T-helper 1 cell treated with Interleukin-12 subunit alpha and Interleukin-12 subunit beta and Interleukin-4 antibody, amounts not matched to agents 30 μg/mL and 1 μg/mL, for 36 hours (primary cell): ENCODE results near the gene PLAC1.

Experiments used
- H3K27ac Mint-ChIP-seq: one replicate; pipeline ENCODE4 v1.8.0; 2021; ENCODE audit warnings: mild to moderate bottlenecking, mixed read lengths
- H3K27me3 Mint-ChIP-seq: one replicate; pipeline ENCODE4 v1.8.0; 2021; ENCODE audit warnings: low read depth, mixed read lengths
- H3K36me3 Mint-ChIP-seq: one replicate; pipeline ENCODE4 v1.8.0; 2021; ENCODE audit warnings: low read depth, mixed read lengths
- H3K4me1 Mint-ChIP-seq: one replicate; pipeline ENCODE4 v1.8.0; 2021; ENCODE audit warnings: low read depth, mixed read lengths
- H3K4me3 Mint-ChIP-seq: one replicate; pipeline ENCODE4 v1.8.0; 2021; ENCODE audit warnings: mild to moderate bottlenecking, moderate library complexity, mixed read lengths
- H3K9me3 Mint-ChIP-seq: one replicate; pipeline ENCODE4 v1.8.0; 2021; ENCODE audit warnings: mixed read lengths

Gene PLAC1, protein sequence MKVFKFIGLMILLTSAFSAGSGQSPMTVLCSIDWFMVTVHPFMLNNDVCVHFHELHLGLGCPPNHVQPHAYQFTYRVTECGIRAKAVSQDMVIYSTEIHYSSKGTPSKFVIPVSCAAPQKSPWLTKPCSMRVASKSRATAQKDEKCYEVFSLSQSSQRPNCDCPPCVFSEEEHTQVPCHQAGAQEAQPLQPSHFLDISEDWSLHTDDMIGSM

DNA sequence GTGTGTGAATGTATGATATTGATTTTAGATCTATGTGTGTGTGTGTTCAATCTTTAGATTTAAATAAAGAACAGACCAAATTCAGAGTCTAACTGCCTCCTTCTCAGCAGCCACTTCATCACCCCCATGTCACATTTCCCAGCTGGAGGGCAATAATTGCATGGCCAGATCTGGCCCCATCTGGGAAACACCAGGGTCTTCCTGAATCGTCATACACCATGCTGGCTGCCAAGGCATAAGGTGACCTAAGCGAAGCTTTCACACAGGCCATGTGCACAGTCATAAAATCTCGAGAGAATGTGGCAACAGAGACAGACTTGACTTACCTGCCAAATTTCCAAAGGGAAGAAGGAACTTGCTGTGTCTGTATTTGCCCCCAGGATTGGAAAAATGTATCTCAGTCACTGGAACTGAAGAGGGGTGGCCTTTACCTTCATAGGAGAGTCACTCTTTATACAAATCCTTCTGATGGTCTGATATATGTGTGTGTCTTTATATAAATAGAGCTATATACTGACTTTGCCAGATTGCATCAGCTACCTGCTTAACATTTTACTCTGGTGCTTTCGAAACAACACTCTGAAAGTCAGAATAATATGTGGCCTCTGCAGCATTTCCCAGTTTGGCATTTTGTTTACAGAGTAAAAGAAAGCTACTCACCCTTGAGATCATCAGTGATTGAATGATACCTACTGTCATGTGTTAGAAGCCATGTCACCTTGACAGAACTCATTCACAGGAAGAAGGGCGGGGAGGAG is at the start of gene PLAC1:
Gene PLAC1 (minus strand): TSS at position 470 of the 758 bp plus-strand sequence. CDS start 91,789 bp downstream, outside the sequence.
- Mint-ChIP-seq H3K4me1 (peaks cover 7% of the 10 kb centered on the region), H3K36me3 (no peaks in the 10 kb centered on the region), H3K27me3 (peaks cover 3% of the 10 kb centered on the region), H3K9me3 (no peaks in the 10 kb centered on the region), H3K27ac (no peak within 1 kb of the TSS), H3K4me3 (no peak within 1 kb of the TSS)

DNA sequence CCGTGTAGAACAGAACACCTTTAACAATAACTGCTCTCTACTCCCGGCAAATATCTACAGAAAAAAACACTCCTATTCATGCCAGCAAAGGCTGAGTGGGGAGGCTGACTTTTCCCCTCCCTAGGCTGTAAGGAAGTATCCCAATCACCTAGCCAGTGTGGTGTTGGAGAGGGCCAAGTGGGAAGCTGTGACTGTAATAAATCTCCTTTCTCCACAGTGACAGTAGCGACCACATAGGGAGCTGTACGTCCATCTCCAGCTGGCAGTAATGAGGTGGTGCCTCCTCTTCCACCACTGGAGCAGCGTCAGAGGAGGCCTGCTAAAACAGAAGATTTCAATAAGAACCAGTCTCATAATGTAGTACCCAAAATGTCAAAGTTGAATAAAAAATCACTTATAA is 47.9 kb upstream of the PLAC1 start:
- no peaks in the 10 kb centered on the region for H3K9me3 Mint-ChIP-seq
- no peaks in the 10 kb centered on the region for H3K4me1 Mint-ChIP-seq
- H3K27ac Mint-ChIP-seq, result no peak overlapping the region
- H3K4me3 Mint-ChIP-seq, result no peak overlapping the region
- H3K36me3 Mint-ChIP-seq, result no peaks in the 10 kb centered on the region
- H3K27me3 Mint-ChIP-seq, result no peaks in the 10 kb centered on the region

DNA sequence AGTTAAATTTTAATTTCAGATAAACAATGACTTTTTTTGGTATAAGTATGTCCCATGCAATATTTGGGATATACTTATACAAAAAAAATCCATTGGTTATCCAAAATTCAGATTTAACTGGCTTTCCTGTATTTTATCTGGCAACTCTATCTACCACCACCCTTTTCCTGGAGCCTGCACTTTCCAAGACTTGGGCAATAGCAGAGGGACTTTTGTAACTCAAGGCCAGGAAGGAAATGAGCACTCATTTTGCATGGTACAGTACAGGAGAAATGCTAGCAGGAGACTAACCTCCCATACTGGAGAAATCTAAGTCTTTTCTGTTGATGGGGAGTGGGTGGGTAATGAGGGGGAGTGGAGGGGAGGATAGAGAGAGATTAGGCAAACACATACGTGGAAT is 37.7 kb upstream of the PLAC1 start:
- Mint-ChIP-seq H3K4me1 (no peaks in the 10 kb centered on the region), H3K27me3 (no peaks in the 10 kb centered on the region), H3K9me3 (no peaks in the 10 kb centered on the region), H3K36me3 (no peaks in the 10 kb centered on the region), H3K4me3 (no peak overlapping the region), H3K27ac (no peak overlapping the region)

DNA sequence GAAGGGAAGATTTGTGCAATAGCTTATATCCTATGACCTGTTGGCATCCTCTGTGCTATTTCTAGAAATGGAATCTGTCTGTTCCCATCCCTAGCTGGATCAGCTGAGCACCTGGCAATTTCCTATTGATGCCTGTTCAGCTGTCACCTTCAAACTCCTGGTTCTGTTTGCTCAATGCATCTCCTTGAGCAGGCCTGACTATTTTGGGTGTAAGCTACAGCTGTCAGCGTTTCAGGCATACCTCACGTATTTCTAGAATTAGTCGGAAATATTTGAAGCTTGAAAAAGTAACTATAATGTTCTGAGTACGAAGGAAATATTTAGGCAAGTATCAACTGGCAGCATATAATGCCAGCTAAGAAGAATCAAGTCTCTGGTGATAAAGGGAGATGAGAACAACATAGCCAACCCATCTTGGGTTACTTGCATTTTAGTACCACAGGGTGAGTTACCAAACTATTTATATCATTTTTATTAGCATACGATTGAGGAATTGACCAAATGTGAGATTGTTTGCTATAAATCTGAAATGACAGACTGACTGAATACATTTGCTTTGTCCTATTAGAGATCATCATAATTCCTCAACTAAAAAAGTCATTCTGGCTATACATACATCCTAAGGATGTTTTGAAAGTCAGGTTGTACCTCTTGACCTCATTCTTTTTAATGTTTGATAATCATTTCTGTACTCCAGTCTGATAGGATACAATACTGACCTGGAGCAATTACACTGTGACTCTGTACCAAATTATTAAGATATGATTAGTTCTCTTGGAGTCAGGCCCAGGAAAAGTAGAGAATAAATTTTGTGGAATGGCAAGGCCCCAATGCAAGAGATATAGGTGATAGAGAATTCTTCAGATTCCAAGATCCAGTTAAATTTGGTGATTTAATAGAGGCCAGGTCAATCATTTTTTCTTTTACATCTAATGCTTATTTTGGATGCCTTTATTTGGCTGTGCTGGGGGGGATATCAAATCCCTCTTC is 36.4 kb upstream of the PLAC1 start:
- Mint-ChIP-seq H3K9me3 (no peaks in the 10 kb centered on the region), H3K27ac (no peak overlapping the region), H3K36me3 (no peaks in the 10 kb centered on the region), H3K27me3 (no peaks in the 10 kb centered on the region), H3K4me3 (no peak overlapping the region), H3K4me1 (no peaks in the 10 kb centered on the region)

DNA sequence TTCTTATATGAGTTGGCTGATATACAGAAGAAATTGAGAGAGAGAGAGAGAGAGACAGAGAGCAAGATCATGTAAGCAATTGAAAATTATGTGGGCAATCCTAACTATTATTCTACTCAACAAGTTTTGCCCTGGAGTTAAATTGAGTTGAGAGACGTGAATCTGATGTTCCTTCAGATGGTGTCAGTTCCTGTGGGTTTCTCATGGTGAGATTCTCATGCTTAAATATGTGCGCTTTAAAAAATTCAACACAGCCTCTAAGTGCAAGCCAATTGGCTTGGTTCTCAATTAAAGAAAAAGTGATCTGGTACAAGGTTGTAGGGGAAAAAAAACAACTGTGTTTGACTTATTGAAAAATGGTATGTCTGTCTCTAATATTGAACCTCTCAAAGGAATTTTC is 35.4 kb upstream of the PLAC1 start:
- Mint-ChIP-seq H3K4me3 (no peak overlapping the region), H3K27me3 (no peaks in the 10 kb centered on the region), H3K27ac (no peak overlapping the region), H3K9me3 (no peaks in the 10 kb centered on the region), H3K36me3 (no peaks in the 10 kb centered on the region), H3K4me1 (no peaks in the 10 kb centered on the region)

DNA sequence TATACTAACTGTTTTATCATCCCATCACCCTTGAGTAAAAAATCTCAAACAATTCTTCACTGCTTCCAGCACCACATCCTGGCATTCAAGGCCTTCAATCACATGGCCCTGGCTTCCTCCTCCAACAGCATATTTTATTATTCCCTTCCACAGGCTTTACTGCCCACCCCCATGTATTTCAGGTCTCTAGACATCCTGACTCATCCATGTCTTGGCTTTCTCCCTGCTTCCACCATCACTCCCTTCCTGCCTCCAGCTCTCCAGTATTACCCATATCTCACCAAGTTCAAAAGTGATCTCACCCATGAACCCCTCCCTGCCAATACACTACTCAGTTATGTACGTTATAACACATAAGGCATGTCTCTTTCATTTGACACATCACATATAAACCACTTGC is 34.7 kb upstream of the PLAC1 start:
- H3K4me3 Mint-ChIP-seq, result no peak overlapping the region
- H3K27ac Mint-ChIP-seq, result no peak overlapping the region
- no peaks in the 10 kb centered on the region for H3K27me3 Mint-ChIP-seq
- no peaks in the 10 kb centered on the region for H3K4me1 Mint-ChIP-seq
- H3K9me3 Mint-ChIP-seq, result no peaks in the 10 kb centered on the region
- H3K36me3 Mint-ChIP-seq, result no peaks in the 10 kb centered on the region

DNA sequence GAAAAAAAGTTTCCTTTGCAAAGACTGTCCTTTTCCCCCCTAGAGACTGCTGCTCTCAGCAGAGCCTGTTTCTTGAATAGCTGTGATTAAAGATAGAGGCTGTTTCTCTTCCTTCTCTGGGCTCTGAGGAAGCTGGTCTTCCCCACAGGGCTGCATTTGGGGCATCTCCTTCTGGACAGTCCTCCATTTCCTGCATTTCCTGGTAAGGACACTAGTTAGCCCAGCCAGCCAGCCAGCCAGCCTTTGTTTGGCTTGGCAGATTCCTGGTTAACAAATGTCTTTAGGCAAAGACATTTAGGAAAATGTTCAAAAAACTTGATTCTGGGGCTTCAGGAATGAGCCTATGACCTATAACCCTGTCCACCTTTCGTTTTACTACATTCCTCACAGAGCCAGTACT is 34.0 kb upstream of the PLAC1 start:
- H3K27me3 Mint-ChIP-seq, result no peaks in the 10 kb centered on the region
- no peaks in the 10 kb centered on the region for H3K4me1 Mint-ChIP-seq
- H3K27ac Mint-ChIP-seq, result no peak overlapping the region
- no peaks in the 10 kb centered on the region for H3K36me3 Mint-ChIP-seq
- H3K9me3 Mint-ChIP-seq, result no peaks in the 10 kb centered on the region
- no peak overlapping the region for H3K4me3 Mint-ChIP-seq

DNA sequence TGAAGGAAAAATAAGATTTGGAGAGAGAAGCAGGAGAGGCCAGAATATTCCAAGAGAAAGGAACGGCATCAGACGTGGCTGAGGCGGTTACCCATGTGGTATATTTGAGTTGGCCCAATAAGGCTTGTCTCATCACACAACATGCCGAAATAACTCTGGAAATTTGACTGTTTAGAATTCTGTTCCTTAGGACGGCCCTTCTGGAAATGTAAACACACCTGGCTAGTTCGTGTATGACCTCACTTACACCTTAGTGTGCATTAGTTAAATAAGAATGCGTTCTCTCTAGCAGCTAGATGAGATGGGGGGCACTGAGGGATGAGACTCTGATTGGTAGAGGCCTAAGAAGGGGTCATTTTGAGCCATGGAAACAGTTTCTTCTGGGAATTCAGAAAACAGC is 33.2 kb upstream of the PLAC1 start:
- Mint-ChIP-seq H3K4me3 (no peak overlapping the region), H3K9me3 (no peaks in the 10 kb centered on the region), H3K36me3 (no peaks in the 10 kb centered on the region), H3K4me1 (no peaks in the 10 kb centered on the region), H3K27me3 (no peaks in the 10 kb centered on the region), H3K27ac (no peak overlapping the region)

DNA sequence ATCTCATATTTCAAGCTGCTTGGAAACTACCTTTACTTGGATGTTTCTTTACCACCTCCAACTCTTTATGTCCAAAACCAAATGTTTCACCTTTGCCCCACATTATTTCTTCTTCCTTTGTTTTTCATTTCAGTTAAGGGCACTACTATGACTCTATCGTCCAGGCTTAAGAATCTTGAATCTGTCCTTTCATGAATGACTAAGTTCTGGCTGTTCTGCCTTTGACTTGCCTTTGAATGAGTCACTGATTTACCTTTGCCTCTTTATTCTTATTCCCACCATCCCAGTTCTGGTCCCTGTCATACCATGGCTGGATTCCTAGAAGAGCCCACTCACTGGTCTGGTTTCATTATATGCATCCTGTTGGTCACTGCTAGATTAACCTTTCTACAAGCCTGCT is 30.6 kb upstream of the PLAC1 start:
- no peaks in the 10 kb centered on the region for H3K4me1 Mint-ChIP-seq
- no peaks in the 10 kb centered on the region for H3K27me3 Mint-ChIP-seq
- H3K4me3 Mint-ChIP-seq, result no peak overlapping the region
- no peaks in the 10 kb centered on the region for H3K9me3 Mint-ChIP-seq
- H3K36me3 Mint-ChIP-seq, result no peaks in the 10 kb centered on the region
- H3K27ac Mint-ChIP-seq, result no peak overlapping the region

DNA sequence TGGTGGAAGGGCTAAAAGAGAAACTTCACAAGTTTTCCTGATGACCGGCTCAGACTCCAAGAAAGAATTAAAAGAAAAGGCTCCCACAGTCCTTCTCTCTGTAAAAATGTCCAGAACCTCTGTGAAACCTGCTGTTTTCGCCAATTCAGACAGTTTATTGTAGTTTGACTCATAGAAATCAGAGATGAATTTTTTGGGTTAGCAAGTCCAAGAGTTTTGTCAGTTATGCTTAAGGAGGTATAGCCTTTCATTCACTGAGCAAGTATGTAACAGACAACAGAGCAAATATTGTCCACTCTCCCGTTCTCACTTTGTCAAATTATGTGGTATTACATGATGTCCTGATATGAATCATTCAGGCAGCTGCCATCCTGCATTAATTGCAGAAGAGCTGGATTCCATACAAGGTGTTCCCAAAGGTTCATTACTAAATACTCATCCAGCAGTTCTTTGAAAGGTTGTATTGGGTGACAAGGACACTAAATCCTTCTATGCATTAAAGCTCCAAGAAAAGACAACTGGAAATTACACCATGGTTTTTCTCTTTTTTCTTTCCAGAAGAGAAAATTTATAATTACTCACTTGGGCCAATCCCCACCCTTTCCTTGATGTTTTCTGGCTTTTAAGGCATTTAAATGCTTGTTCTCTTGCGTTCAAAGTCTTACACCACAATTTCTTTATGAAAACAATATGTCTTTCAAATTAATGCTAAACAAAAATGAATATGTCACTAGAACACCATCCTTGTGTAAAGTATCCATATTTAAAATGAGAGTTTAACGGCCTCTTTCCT is 30.0 kb upstream of the PLAC1 start:
- Mint-ChIP-seq H3K4me3 (no peak overlapping the region), H3K36me3 (no peaks in the 10 kb centered on the region), H3K9me3 (no peaks in the 10 kb centered on the region), H3K27ac (no peak overlapping the region), H3K27me3 (no peaks in the 10 kb centered on the region), H3K4me1 (no peaks in the 10 kb centered on the region)

DNA sequence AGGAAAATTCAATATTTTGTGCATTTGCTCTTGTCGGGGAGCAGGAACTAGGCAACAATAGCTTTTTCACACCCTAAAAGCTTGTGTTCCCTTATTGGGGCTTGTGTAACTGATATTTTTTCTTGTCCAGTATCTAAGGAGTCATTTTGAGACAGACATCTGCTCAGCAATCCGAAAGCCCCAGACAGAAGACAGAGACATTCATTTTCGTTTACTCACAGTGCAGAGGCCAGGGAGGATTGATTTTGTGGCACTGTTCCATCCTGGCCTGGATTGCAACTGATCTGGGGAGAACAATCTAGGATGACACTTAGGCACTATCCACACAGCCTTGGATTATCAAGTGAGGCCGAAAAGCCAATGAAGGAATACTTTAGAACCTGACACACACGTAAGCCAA is 27.4 kb upstream of the PLAC1 start:
- Mint-ChIP-seq H3K9me3 (no peaks in the 10 kb centered on the region), H3K4me1 (no peaks in the 10 kb centered on the region), H3K36me3 (peaks cover 1% of the 10 kb centered on the region), H3K4me3 (no peak overlapping the region), H3K27ac (no peak overlapping the region), H3K27me3 (no peaks in the 10 kb centered on the region)

DNA sequence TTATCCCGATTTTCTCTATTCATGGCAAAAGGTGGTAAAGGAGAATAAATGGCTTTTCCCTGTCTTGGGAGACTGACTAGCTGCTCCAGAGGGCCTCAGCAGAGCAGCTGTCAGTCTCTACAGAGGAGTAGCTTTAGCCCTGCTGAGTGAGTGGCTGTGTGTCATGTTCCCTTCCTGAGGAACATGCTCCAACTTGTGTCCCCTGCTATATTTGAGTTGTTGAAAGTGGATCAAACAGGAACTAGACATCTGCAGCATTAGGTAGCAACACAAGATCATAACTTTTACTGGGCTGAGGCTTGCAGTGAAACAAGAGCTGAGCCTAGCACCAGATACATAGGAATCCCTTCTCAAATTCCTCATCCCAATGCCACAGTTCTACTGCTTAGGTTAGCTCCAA is 26.7 kb upstream of the PLAC1 start:
- no peaks in the 10 kb centered on the region for H3K27me3 Mint-ChIP-seq
- no peak overlapping the region for H3K27ac Mint-ChIP-seq

DNA sequence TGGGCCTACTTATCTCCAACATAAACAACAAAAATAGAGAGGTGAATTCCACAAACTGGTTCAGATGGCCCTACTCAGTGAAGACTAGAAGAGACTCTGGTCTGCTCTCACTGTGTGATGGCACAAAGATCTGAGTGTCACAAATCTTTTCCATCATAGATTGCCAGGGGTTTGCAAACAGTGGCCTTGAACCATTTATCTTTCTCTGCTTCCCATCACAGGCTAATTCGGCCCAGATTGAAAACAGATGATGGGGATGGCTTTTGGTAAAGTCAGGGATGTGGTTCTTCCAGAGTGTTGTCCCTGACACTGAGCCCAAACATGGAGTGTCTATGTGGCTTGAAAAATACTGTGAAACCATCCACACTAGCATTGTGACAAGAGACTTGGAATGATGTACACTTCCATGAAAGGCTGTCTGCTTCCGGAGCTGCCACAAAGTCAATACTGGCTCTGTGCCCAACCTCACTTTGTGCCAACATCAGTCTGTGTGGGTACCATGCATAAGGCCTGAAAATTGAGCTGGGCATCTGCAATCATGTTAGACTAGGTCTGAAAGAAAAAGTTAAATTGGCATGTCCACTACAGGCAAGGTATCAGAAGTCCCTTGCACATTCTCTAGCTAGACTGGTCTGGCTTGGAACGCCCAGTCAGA is 25.2 kb upstream of the PLAC1 start:
- Mint-ChIP-seq H3K27me3 (no peaks in the 10 kb centered on the region), H3K4me3 (no peak overlapping the region), H3K27ac (no peak overlapping the region), H3K36me3 (peaks cover 1% of the 10 kb centered on the region), H3K9me3 (no peaks in the 10 kb centered on the region), H3K4me1 (no peaks in the 10 kb centered on the region)

More for the DNA sequence above, 26.7 kb upstream of the PLAC1 start:
- peaks cover 1% of the 10 kb centered on the region for H3K36me3 Mint-ChIP-seq
- H3K9me3 Mint-ChIP-seq, result no peaks in the 10 kb centered on the region
- no peak overlapping the region for H3K4me3 Mint-ChIP-seq
- H3K4me1 Mint-ChIP-seq, result no peaks in the 10 kb centered on the region

DNA sequence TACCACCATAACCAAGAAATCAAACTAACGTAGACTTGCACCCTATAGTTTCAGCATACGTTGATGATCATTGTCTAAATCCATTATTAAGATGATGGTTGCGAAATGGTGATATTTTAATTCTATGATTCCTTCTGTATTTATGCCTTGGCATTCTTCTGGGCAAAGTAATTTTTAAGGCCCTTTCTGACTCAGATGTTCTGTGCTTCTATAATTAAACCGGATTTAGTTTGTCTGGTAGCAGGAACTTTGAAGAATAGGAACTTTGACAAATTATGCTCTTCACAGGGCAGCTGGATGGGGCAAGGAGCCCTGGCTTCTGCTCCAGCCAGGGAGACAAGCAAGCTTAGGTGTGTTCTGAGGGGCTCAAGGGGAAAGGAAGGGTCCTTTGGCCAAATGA is 23.8 kb upstream of the PLAC1 start:
- H3K36me3 Mint-ChIP-seq, result peaks cover 1% of the 10 kb centered on the region
- no peaks in the 10 kb centered on the region for H3K27me3 Mint-ChIP-seq
- H3K4me1 Mint-ChIP-seq, result no peaks in the 10 kb centered on the region
- H3K9me3 Mint-ChIP-seq, result no peaks in the 10 kb centered on the region
- H3K27ac Mint-ChIP-seq, result no peak overlapping the region
- no peak overlapping the region for H3K4me3 Mint-ChIP-seq
